Hematopoietic multipotent progenitor cell treated with erythropoietin and hydrocortisone succinate and interleukin-3 and kit ligand, for 17 days (in vitro differentiated cells): ENCODE data around the gene TXN.

ENCODE experiments used
- DNase-seq: peaks from one replicate; pipeline ENCODE4 v3.0.0-alpha.2; 2015; ENCODE audit warnings: low spot score

The TXN gene

DNA sequence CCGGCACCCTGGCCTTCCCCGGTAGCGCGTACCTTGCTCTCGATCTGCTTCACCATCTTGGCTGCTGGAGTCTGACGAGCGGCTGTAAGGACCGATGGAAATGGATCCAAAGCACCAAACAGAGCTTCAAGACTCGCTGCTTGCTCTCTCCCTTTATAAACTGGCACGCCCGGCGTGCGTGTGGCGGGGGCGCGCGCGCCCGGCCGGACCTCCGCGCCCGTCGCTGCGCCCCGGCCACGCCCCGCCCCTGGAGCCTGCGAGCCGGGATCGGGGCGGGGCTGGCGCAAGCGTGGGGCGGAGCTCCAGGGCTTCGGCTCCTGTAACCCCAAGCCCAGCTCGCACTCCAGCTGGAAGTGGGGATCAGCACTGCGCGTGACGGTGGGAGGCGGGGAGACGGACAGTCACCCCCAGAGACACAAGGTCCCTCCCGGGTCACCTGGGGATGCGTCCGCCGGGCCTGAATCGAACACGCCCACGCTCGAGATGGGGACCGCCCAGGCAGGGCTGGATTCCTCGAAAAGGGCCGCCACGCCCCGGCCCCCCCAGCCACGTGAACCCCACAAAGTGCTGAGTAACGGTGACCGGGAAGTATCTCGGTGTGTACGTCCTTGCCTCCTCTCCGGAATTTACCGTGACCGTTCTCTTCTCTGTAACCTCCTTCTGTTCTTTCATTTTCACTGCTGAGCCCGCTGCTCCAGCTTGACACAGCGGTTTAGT, at the start of gene TXN:
TXN (minus strand) TSS at position 128 of the 717 bp plus-strand sequence; CDS start at position 56, 72 bp downstream.
- peak; percentile 97 for DNase-seq

DNA sequence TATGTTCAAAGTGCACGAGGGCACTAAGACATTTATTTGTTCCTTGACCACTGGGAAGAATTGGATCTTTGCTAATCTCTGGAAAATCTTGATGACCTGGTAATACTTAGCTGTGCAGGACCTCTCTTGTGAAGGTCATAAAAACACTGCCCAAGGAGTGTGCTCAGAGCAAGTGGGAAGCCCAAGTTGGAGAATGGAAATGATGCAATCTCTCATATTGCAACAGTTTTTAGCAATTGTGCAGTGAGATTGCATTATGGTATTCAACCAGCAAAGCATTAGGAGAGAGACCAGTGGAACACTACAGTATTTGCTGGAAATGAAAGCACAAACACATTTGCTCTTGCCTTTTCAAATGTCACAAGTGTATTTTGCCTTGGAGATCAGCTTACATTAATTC, 46.8 kb upstream of the TXN start:
- no peak for DNase-seq

GRCh38 chr9:110298043-110298605, 41.8 kb upstream of the TXN start:
- no peak for DNase-seq

GRCh38 chr9:110293248-110293647, 36.9 kb upstream of the TXN start:
- DNase-seq, result no peak

- no peak for DNase-seq
These were observed 35.7 kb upstream of the TXN start for GRCh38 chr9:110291921-110292557.

GRCh38 chr9:110290001-110290400, 33.7 kb upstream of the TXN start:
- DNase-seq, result no peak

DNA sequence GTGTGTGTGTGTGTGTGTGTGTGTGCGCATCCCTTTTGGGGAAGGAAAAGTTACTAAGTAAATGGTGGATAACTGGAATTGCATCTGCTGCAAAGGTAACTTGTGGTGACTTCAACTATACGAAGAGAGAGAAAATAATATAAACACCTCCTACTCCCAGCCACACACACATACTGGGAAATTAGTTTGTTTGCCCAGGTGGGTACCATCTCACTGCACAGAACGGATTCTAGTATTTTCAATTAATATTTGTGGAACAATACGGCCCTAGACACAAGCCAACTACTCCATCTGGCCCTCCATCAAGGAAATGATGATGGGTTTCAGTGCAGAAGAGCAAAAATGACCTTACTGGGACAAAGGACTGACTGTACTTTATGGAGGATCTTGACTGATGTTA, 32.2 kb upstream of the TXN start:
- no peak for DNase-seq

DNA sequence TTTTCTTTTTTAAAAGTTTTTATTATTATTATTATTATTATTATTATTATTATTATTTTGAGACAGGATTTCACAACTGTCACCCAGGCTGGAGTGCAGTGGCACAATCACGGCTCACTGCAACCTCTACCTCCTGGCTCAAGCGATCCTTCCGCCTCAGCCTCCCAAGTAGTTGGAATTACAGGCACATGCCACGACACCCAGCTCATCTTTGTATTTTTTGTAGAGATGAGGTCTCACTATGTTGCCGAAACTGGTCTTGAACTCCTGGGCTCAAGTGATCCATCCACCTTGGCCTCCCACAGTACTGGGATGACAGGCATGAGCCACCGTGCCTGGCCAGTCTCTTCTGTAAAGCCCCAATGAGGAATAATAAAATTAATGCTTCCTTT, 31.0 kb upstream of the TXN start:
- no peak for DNase-seq

DNA sequence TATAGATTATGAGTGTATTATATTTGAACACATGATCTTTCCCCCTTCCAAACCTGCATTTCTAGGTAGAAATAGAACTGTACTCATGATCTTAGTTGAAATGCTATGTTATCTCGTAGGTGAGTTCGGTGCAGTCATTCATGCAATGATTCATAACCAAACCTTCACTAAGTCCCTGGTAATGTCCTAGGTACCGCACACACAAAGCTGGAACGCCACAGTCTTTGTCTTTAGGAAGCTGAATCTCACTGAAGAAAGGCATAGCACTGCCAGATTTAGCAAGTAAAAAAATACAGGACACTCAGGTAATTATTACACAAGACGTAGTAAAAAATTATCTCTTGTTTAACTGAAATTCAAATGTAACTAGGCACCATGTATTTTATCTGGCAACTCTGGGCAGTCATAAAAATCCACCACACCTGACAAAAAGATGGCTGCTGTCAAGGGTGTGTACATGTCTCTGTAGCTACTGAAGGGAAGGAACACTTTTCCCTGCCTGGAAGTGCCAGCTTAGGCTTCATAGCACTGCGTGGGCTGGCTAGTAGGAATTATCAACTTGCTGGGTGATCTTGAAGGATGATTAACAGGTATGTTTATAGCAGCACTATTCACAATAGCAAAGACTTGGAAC, 28.0 kb upstream of the TXN start:
- DNase-seq, result no peak

DNA sequence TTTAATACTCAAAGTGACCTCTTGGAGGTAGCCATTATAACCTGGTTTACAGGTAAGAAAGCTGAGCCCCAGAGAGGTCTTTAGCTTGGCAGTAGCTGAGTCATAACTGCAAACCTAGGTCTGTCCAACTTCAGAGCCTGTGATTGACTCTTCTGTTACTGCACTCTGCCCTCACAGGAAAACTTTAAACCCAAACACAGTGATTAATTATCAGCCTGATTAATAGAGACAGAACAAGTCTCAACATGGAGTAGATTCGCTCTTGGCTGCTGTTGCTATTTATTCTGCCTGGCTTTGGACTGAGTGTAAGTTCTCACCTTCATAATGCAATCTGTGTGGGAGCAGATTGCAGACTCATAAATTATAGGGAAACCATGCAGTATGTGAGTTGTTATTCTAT, 27.4 kb upstream of the TXN start:
- no peak for DNase-seq

DNA sequence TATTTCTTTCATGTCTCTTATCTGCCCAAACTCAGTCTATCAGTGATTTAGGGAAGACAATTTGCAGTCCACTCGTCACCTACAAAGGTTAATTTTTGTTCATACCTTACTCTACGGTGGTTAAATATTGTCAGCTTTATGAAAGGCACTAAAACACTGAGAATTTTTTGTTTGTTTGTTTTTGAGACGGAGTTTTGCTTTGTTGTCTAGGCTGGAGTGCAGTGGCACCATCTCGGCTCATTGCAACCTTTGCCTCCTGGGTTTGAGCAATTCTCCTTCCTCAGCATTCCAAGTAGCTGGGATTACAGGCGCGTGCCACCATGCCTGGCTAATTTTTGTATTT, 26.4 kb upstream of the TXN start:
- no peak for DNase-seq

DNA sequence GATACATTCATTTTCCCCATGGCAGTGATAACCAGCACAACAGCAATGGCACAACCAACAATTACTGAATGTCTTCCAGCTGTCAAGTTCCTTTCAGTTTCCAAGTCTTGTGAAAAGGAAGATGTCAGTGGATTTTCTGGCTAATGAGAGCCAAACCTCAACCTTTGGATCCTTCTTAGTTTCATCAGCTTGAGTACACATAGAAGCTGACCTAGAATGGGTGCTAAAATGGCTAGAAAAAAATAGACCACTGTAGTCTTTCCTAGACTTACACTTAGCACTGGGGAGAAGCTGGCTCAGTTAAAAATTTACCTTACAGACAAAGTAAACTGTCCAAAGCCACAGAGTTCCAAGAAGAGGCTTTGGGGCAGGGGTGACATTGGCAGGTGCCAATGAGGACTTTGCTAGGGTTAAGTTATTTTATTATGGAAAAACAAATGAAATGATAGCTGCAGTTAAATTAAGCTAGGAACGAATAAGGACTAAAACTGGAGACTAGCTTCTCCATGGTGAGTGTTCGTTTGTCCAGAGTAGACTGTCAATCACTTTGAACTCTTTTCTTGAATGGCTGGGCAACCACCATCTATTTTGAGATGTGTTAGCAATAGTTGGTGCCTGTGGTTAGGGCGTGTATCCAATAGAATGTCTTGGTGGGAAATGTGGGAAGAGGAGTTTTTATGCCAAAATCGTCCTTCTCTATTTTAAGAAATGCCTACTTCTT, 25.9 kb upstream of the TXN start:
- no peak for DNase-seq

DNA sequence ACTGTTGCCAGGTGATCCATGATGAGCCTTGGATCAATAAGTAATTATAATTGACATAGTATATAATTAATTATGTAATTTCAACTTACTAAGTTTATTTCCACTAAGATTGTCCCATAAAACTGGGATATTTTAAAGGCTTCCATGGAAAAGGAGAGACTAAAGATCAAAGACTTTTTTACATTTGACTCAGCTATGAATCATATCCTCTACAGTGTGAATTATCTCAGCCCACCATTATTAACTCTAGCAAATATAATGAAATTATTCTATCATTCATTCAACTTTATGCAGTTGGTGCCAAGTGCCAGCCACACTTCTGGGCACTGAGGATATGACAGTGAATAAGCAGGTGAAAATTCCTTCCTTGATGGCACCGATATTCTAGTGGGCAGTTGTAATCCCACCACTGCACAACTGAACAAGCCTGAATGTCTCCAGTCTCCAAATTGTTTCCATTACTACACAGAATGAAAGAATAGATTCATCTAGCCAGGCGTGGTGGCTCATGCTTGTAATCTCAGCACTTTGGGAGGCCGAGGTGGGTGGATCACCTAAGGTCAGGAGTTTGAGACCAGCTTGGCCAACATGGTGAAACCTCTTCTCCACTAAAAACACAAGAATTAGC, 21.9 kb upstream of the TXN start:
- DNase-seq, result no peak

GRCh38 chr9:110276781-110277180, 20.5 kb upstream of the TXN start:
- DNase-seq, result no peak

GRCh38 chr9:110270211-110270995, 14.1 kb upstream of the TXN start:
- no peak for DNase-seq

GRCh38 chr9:110266795-110267194, 10.5 kb upstream of the TXN start:
- no peak for DNase-seq

- DNase-seq, result no peak
These were observed 5.3 kb upstream of the TXN start for GRCh38 chr9:110261632-110262031.

DNA sequence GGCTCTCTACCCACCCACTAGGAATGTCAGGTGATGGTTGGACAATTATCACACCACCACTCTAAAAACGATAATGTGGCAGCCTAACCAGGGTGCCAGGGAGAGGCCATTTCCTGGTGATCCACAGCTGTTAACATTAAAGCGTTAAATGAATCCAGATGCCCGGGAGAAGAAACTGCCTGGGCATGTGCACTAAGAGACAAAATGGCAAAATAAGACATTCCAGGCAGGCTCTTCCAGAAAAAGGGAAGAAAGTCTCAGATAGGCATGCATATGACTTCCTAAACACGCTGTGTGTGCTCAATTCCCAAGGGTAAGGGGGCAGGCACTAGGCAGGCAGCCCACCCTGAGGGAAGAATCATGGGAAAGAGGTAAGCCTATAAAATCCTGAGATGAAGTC, 4.6 kb upstream of the TXN start:
- no peak for DNase-seq

DNA sequence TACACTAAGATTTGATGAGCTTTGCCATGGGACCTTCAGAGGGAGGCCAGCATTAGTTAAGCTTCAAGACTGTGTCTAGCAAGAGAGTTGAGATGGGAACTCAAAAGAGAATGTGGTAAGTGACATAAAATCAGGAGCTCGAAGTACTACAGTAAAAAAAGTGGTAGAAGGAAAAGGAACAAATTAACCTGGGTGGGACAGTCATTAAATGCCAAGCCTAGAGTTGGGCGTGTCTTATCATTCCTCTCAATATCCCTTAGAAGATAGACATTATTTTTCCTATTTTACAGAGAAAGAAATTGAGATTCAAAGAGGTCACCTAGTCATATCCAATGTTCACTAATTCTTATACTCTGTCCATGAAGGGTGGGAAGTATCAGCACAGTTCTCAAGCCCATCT, 3.3 kb upstream of the TXN start:
- DNase-seq, result no peak

- DNase-seq, result no peak
These were observed 2.4 kb upstream of the TXN start for GRCh38 chr9:110258690-110259091.

DNA sequence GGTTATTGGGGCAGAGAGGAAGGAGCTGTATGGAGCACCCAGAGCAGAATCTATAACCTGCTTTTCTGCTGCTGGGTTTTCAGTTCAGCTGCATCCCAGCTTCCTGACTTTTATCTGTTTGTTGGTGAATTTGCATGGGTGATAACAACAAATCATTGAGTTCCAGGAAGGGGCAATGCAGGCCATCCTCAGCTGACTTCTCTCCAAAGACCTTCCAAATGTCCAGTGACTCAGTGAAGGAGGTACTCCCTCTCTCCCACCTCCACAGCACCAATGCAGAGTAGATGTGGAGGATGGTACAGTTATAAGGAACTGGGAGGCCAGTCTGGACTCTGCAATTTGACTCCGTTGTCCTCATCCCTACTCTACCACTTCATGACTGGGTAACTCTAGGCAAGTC, 1.6 kb upstream of the TXN start:
- DNase-seq, result peak; percentile 51
